Lower leg skin (tissue), 4 donors: ENCODE results near the gene CTDSP1. TPM values are rescaled to one million over a fixed set of nuclear protein-coding genes. Genes with fewer than 3 reads are reported as not detected.

Source experiments
- DNase-seq, 2 donors: peaks; one replicate each; pipeline ENCODE4 v3.0.0-alpha.2; 2019; ENCODE audit warnings: low spot score in 2 of 2
- H3K4me3 ChIP-seq: fragments of 200-600 bp; sonication (generic); 2 replicates; pipeline ENCODE4 v1.5.1; 2017; ENCODE audit warnings: mild to moderate bottlenecking, low read depth; ENCODE audit not compliant: poor library complexity, severe bottlenecking
- POLR2A ChIP-seq, 2 donors: fragments of 450-650 bp; IDR thresholded peaks; one replicate each; pipeline ENCODE4 v1.6.1; 2016 to 2017; ENCODE audit warnings: antibody characterized with exemption in 2 of 2, mild to moderate bottlenecking in 1 of 2, moderate library complexity in 1 of 2
- WGBS, 2 donors: methylation state at CpG; one replicate each; pipeline ENCODE4 v1.1.5; 2018; 5-methylcytosine and 5-hydroxymethylcytosine counted together
- intact Hi-C: fragments of 100-400 bp; cut with DNase I; formaldehyde crosslinking; loops from one replicate; pipeline ENCODE4 v1.15.0; 2023; ENCODE audit warnings: low total_unique reads
- total RNA-seq, 4 donors: library from RNA; depleted of rRNA; stranded (reverse); fragments of >200 nt; gene quantifications; one replicate each; pipeline ENCODE4 v1.1.0, GENCODE V29; 2016
- TF ChIP-seq, protein P1 (sequence below), 3 donors: fragments of 450-650 bp; IDR thresholded peaks; one replicate each; pipeline ENCODE4 v1.5.1; 2016; ENCODE audit warnings: antibody characterized with exemption in 3 of 3, mild to moderate bottlenecking in 3 of 3, moderate library complexity in 2 of 3

The CTDSP1 gene
- total RNA-seq, 4 donors from 2014 or later = 64.8 to 108 (median 99.9) TPM

DNA sequence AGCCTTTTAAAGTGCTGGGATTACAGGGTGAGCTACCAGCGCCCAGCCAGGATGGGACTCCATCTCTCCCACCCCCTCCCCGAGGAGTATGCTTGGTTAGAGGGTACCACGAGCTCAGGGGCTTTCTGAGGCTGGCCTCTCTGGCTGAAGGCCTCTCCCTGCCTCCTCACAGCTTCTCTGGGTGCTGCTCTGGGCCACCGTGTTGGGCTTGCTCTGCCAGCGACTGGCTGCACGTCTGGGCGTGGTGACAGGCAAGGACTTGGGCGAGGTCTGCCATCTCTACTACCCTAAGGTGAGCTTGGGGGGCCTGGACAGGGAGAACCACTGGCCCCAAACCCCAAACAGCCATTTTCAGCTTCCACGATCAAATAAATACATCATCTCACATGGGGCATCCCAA is 14.7 kb upstream of the CTDSP1 start:
- 75 to 79% methylated on average over 4 to 8 of the region's 9 CpGs for WGBS, 2 donors
- intact Hi-C loops = no loop called here
- TF ChIP-seq, protein P1, sequence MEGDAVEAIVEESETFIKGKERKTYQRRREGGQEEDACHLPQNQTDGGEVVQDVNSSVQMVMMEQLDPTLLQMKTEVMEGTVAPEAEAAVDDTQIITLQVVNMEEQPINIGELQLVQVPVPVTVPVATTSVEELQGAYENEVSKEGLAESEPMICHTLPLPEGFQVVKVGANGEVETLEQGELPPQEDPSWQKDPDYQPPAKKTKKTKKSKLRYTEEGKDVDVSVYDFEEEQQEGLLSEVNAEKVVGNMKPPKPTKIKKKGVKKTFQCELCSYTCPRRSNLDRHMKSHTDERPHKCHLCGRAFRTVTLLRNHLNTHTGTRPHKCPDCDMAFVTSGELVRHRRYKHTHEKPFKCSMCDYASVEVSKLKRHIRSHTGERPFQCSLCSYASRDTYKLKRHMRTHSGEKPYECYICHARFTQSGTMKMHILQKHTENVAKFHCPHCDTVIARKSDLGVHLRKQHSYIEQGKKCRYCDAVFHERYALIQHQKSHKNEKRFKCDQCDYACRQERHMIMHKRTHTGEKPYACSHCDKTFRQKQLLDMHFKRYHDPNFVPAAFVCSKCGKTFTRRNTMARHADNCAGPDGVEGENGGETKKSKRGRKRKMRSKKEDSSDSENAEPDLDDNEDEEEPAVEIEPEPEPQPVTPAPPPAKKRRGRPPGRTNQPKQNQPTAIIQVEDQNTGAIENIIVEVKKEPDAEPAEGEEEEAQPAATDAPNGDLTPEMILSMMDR (IDR thresholded peaks at IDR 0.05) = no peak
- no peak for TF ChIP-seq POLR2A (IDR thresholded peaks at IDR 0.05)
- H3K4me3 ChIP-seq = no peak overlapping the region
- DNase-seq = no peak

DNA sequence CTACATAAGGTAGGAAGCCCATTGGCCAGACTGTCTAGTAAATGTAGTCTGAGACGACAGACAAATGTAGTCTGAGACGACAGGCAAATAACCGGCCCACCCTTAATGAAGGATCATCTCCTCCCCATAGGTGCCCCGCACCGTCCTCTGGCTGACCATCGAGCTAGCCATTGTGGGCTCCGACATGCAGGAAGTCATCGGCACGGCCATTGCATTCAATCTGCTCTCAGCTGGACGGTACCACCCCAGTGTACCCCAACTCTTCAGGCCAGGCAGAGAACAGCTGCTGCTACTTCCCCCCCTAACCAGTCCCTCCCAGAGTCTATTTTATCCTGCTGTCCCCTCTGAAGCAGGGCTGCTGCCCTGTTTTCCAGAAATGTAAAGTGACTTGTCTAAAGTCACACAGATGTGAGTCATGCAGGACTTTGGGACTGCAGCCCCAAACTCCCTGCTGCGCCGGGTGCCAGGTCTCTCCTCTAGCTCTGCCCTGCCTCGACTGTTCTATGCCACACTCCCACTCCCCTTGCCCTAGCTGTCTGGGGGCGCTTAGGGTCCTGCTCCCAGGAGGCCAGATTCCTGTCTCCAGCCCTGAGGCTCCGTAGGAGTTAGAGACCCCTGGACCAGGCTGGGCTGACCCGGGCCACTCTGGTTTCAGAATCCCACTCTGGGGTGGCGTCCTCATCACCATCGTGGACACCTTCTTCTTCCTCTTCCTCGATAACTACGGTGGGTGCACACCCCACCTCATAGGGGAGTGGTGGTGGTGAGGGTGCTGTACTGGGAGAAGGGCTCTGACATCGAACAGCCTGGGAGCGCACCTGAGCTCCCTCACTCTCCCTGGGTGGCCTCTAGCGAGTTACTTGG is 12.9 kb upstream of the CTDSP1 start:
- 75 to 78% methylated on average over 23 of the region's 23 CpGs for WGBS, 2 donors
- H3K4me3 ChIP-seq = no peak overlapping the region
- no peak for DNase-seq
- no peak for TF ChIP-seq POLR2A (IDR thresholded peaks at IDR 0.05)
- TF ChIP-seq, protein P1 (IDR thresholded peaks at IDR 0.05) = no peak
- intact Hi-C loops = no loop called here

DNA sequence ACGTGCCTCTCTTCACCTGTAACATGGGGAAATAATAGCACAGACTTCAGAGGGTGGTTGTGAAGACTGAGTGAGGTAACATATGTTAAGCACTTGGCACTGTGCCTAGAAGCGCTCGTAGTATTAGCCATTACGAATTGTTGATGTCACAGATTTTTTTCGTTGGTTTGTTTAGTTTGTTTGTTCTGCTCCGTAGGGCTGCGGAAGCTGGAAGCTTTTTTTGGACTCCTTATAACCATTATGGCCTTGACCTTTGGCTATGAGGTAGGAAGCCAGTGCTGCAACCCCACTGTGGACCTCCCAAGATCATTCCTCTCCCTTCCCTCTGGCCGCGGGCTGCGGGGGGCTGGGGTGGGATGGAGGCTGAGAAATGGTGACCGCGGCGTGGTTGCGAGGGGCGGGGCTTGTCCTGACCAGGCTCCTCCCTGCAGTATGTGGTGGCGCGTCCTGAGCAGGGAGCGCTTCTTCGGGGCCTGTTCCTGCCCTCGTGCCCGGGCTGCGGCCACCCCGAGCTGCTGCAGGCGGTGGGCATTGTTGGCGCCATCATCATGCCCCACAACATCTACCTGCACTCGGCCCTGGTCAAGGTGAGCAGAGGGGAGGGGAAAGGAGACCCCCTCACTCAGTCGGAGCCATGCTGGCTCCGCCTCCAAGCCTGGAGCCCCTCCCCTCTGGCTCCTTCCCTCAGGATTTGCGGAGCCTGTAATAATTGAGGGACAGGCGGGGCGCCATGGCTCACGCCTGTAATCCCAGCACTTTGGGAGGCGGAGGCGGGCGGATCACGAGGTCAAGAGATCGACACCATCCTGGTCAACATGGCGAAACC is 12.1 kb upstream of the CTDSP1 start:
- DNase-seq = no peak
- 11 to 25% methylated on average over 32 to 38 of the region's 38 CpGs for WGBS, 2 donors
- TF ChIP-seq, protein P1 (IDR thresholded peaks at IDR 0.05) = no peak
- TF ChIP-seq POLR2A (IDR thresholded peaks at IDR 0.05) = no peak
- intact Hi-C loops = no loop called here
- H3K4me3 ChIP-seq = no peak overlapping the region

DNA sequence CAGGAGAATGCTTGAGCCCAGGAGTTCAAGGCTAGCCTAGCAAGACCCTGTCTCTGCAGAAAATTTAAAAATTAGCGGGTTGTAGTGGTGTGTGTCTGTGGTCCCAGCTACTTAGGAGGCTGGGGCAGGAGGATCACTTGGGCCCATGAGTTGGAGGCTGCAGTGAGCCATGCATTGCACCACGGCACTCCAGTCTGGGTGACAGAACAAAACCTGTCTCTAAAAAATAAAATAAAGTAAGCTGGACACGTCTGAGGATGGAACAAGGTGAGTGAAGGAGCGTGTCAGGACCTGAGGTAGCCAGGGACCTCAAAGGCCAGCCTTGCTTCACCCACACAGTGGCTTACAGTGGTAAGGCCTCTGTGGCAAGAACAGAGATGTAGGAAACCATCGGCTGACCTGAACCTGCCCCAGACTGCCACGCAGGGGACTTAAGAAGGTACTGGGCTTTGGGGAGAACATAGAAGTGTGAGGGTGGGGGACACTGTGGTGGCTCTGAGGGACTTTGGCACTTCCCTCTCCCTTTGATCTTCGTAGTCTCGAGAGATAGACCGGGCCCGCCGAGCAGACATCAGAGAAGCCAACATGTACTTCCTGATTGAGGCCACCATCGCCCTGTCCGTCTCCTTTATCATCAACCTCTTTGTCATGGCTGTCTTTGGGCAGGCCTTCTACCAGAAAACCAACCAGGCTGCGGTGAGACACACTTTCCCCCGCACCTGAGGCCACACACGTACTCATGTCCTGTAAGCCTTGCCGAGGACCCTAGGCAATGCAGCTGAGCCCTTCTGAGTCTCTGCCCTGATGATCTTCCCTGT is 10.1 kb upstream of the CTDSP1 start:
- no peak for DNase-seq
- no peak overlapping the region for H3K4me3 ChIP-seq
- WGBS, 2 donors = 95 to 97% methylated on average over 17 of the region's 17 CpGs
- TF ChIP-seq, protein P1 (IDR thresholded peaks at IDR 0.05) = no peak
- no peak for TF ChIP-seq POLR2A (IDR thresholded peaks at IDR 0.05)
- intact Hi-C loops = loop anchor here (10.0 kb wide), 1 partner anchor 115 kb away; the partner anchor contains the start of genes AAMP and PNKD

DNA sequence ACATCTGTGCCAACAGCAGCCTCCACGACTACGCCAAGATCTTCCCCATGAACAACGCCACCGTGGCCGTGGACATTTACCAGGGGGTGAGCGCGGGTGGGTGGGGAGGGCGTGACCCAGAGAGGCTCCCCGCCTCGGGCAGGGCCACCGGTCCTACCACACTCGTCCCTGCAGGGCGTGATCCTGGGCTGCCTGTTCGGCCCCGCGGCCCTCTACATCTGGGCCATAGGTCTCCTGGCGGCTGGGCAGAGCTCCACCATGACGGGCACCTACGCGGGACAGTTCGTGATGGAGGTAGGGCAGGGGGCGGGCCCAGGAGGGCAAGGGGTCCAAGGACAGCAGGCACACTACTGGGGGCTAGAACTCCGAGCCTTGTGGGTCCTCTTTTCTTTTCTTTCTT is 8.5 kb upstream of the CTDSP1 start:
- no peak for DNase-seq
- 85 to 93% methylated on average over 21 to 23 of the region's 23 CpGs for WGBS, 2 donors
- intact Hi-C loops = loop anchor here (10.0 kb wide), 1 partner anchor 116 kb away; the partner anchor contains the start of genes AAMP and PNKD
- no peak for TF ChIP-seq POLR2A (IDR thresholded peaks at IDR 0.05)
- TF ChIP-seq, protein P1 (IDR thresholded peaks at IDR 0.05) = no peak
- H3K4me3 ChIP-seq = no peak overlapping the region
